ENCODE data around the gene TXNRD2.

The TXNRD2 gene

GRCh38 chr22:19967850-19968449, 26.3 kb upstream of the TXNRD2 start:
- H4K20me1 ChIP-seq: peaks cover 77% of the 10 kb centered on the region
- no peak for TF ChIP-seq Cebpa-rat (IDR thresholded peaks at IDR 0.05)
- no peak overlapping the region for H3K9ac ChIP-seq
- H3K4me2 ChIP-seq: no peak overlapping the region
- H3K27ac ChIP-seq: no peak overlapping the region
- H3K4me1 ChIP-seq: peaks cover 14% of the 10 kb centered on the region
- H3K9me3 ChIP-seq: no peaks in the 10 kb centered on the region
- H3K27me3 ChIP-seq: no peaks in the 10 kb centered on the region
- no peak overlapping the region for H3K4me3 ChIP-seq
- peaks cover 94% of the 10 kb centered on the region for H3K36me3 ChIP-seq

GRCh38 chr22:19966908-19967750, 25.5 kb upstream of the TXNRD2 start:
- Histone ChIP-seq H3K4me1 (peaks cover 22% of the 10 kb centered on the region), H3K9me3 (no peaks in the 10 kb centered on the region), H3K4me2 (no peak overlapping the region), H3K27ac (no peak overlapping the region), H3K9ac (0 out of 2 replicates have a peak overlapping the region, but pooled peaks have one; percentile 6), H3K36me3 (peaks cover 95% of the 10 kb centered on the region), H3K27me3 (no peaks in the 10 kb centered on the region), H3K4me3 (no peak overlapping the region), H4K20me1 (peaks cover 86% of the 10 kb centered on the region)
- TF ChIP-seq Cebpa-rat (IDR thresholded peaks at IDR 0.05): no peak

GRCh38 chr22:19965771-19966709, 24.4 kb upstream of the TXNRD2 start:
- Histone ChIP-seq H4K20me1 (peaks cover 87% of the 10 kb centered on the region), H3K4me1 (peaks cover 24% of the 10 kb centered on the region), H3K9ac (no peak overlapping the region), H3K4me3 (no peak overlapping the region), H3K27me3 (no peaks in the 10 kb centered on the region), H3K9me3 (no peaks in the 10 kb centered on the region), H3K36me3 (peaks cover 95% of the 10 kb centered on the region), H3K27ac (no peak overlapping the region), H3K4me2 (no peak overlapping the region)
- TF ChIP-seq Cebpa-rat (IDR thresholded peaks at IDR 0.05): no peak

- no peak overlapping the region for H3K27ac ChIP-seq
Measured at GRCh38 chr22:19964701-19965386, 23.2 kb upstream of the TXNRD2 start.

GRCh38 chr22:19963863-19964642, 22.4 kb upstream of the TXNRD2 start:
- Histone ChIP-seq H3K36me3 (peaks cover 87% of the 10 kb centered on the region), H4K20me1 (peaks cover 90% of the 10 kb centered on the region), H3K9ac (peak overlapping the region; percentile 24; the same call in 1 of the 2 replicates), H3K9me3 (no peaks in the 10 kb centered on the region), H3K27me3 (no peaks in the 10 kb centered on the region), H3K4me3 (no peak overlapping the region), H3K27ac (0 out of 2 replicates have a peak overlapping the region, but pooled peaks have one; percentile 15), H3K4me1 (peaks cover 39% of the 10 kb centered on the region), H3K4me2 (no peak overlapping the region)
- TF ChIP-seq Cebpa-rat (IDR thresholded peaks at IDR 0.05): no peak

More at GRCh38 chr22:19964701-19965386, 23.2 kb upstream of the TXNRD2 start:
- peak overlapping the region; percentile 24; the same call in 1 of the 2 replicates for H3K9ac ChIP-seq
- H4K20me1 ChIP-seq: peaks cover 90% of the 10 kb centered on the region
- peaks cover 31% of the 10 kb centered on the region for H3K4me1 ChIP-seq
- TF ChIP-seq Cebpa-rat (IDR thresholded peaks at IDR 0.05): no peak
- no peak overlapping the region for H3K4me3 ChIP-seq
- peaks cover 94% of the 10 kb centered on the region for H3K36me3 ChIP-seq
- no peak overlapping the region for H3K4me2 ChIP-seq
- no peaks in the 10 kb centered on the region for H3K9me3 ChIP-seq
- H3K27me3 ChIP-seq: no peaks in the 10 kb centered on the region

- Histone ChIP-seq H3K27ac (peak overlapping the region; percentile 41), H3K4me1 (peaks cover 48% of the 10 kb centered on the region), H3K4me3 (no peak overlapping the region), H3K27me3 (no peaks in the 10 kb centered on the region), H3K36me3 (peaks cover 78% of the 10 kb centered on the region), H4K20me1 (peaks cover 90% of the 10 kb centered on the region), H3K9me3 (no peaks in the 10 kb centered on the region), H3K9ac (peak overlapping the region; percentile 29; the same call in 1 of the 2 replicates), H3K4me2 (peak overlapping the region; percentile 53; the same call in 1 of the 2 replicates)
- no peak for TF ChIP-seq Cebpa-rat (IDR thresholded peaks at IDR 0.05)
Measured at GRCh38 chr22:19962909-19963806, 21.5 kb upstream of the TXNRD2 start.

- Histone ChIP-seq H3K27me3 (no peaks in the 10 kb centered on the region), H3K9ac (peak overlapping the region; percentile 29; the same call in 1 of the 2 replicates), H3K4me3 (no peak overlapping the region), H3K27ac (peak overlapping the region; percentile 51), H3K9me3 (no peaks in the 10 kb centered on the region), H3K36me3 (peaks cover 74% of the 10 kb centered on the region), H4K20me1 (peaks cover 90% of the 10 kb centered on the region), H3K4me2 (peak overlapping the region; percentile 53), H3K4me1 (peaks cover 56% of the 10 kb centered on the region)
- no peak for TF ChIP-seq Cebpa-rat (IDR thresholded peaks at IDR 0.05)
Measured at GRCh38 chr22:19962246-19962908, 20.8 kb upstream of the TXNRD2 start.
